MG63 (cell line): ENCODE data around the gene PDZD8. TPM values are rescaled to one million over a fixed set of nuclear protein-coding genes. Genes with fewer than 3 reads are reported as not detected.

ENCODE experiments used
- DNase-seq: peaks from one replicate; pipeline ENCODE4 v3.0.0-alpha.2; 2020
- H3K27me3 ChIP-seq: fragments of 250-450 bp; sonication (Bioruptor Pico); 2 replicates; pipeline ENCODE4 v1.5.1; 2020; ENCODE audit warnings: mild to moderate bottlenecking, moderate library complexity
- H3K36me3 ChIP-seq: fragments of 250-450 bp; sonication (Bioruptor Pico); 2 replicates; pipeline ENCODE4 v1.5.1; 2020; ENCODE audit warnings: mild to moderate bottlenecking, moderate library complexity
- H3K4me3 ChIP-seq: fragments of 250-450 bp; sonication (Bioruptor Pico); 2 replicates; pipeline ENCODE4 v1.5.1; 2020; ENCODE audit warnings: mild to moderate bottlenecking, moderate library complexity
- H3K9me3 ChIP-seq: fragments of 250-450 bp; sonication (Bioruptor Pico); 2 replicates; pipeline ENCODE4 v1.5.1; 2020; ENCODE audit warnings: mild to moderate bottlenecking, moderate library complexity
- total RNA-seq: library from RNA; depleted of rRNA; stranded (reverse); fragments of >200 nt; shearing (Covaris generic); gene quantifications from 2 replicates; pipeline ENCODE4 v1.2.3, GENCODE V29; 2014; ENCODE audit warnings: low replicate concordance

The PDZD8 gene
- total RNA-seq, 1 experiment from 2014 or later, result 21.9 TPM

DNA sequence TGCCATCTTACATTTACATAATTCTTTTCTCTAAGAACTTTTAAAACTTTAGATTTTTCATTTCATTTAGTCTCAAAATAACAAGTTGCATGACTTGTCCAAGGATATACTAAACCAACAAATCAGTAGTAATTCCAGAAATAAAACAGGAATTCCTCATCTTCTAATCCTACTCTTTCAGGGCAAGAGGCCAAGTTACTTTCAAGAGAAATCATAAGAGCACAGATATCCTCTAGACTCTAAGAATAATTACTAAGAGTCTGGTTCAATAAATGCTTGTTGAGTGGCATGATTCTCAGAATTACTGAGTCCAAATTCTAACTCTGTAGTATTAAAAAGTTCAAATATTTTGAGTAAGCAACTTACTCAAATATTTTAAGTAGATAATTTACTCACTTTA, 12.9 kb downstream of the PDZD8 start:
- Histone ChIP-seq H3K4me3 (no peak overlapping the region), H3K36me3 (no peaks in the 10 kb centered on the region), H3K27me3 (no peaks in the 10 kb centered on the region), H3K9me3 (no peaks in the 10 kb centered on the region)
- DNase-seq, result no peak

GRCh38 chr10:117360994-117361667, 14.1 kb downstream of the PDZD8 start:
- Histone ChIP-seq H3K36me3 (no peaks in the 10 kb centered on the region), H3K4me3 (no peak overlapping the region), H3K27me3 (no peaks in the 10 kb centered on the region), H3K9me3 (no peaks in the 10 kb centered on the region)
- no peak for DNase-seq

GRCh38 chr10:117360016-117360415, 15.2 kb downstream of the PDZD8 start:
- Histone ChIP-seq H3K4me3 (no peak overlapping the region), H3K9me3 (no peaks in the 10 kb centered on the region), H3K36me3 (no peaks in the 10 kb centered on the region), H3K27me3 (no peaks in the 10 kb centered on the region)
- DNase-seq, result no peak

DNA sequence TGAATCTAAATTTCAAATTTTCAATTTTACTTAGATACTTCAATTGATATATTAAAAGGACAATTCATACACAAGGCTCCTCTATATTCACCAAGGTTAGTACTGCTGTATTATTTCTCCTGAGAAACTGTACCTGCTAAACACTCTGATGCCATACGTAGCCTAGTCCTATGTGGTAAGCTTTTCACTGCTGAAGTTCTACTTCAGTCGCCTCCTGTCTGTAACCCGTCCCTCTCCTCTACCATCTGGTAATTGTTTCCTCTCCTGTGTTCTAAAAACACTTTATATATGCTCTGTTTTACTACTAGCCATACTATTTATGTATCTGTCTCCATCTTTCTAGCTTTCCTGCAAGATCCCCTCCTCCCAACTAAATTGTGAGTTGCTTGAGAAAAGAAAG, 20.2 kb downstream of the PDZD8 start:
- no peaks in the 10 kb centered on the region for H3K9me3 ChIP-seq
- no peaks in the 10 kb centered on the region for H3K27me3 ChIP-seq
- H3K36me3 ChIP-seq, result no peaks in the 10 kb centered on the region
- no peak overlapping the region for H3K4me3 ChIP-seq
- no peak for DNase-seq

- Histone ChIP-seq H3K9me3 (no peaks in the 10 kb centered on the region), H3K36me3 (no peaks in the 10 kb centered on the region), H3K27me3 (no peaks in the 10 kb centered on the region), H3K4me3 (no peak overlapping the region)
- no peak for DNase-seq
Observed at GRCh38 chr10:117353684-117354083, 21.6 kb downstream of the PDZD8 start.

DNA sequence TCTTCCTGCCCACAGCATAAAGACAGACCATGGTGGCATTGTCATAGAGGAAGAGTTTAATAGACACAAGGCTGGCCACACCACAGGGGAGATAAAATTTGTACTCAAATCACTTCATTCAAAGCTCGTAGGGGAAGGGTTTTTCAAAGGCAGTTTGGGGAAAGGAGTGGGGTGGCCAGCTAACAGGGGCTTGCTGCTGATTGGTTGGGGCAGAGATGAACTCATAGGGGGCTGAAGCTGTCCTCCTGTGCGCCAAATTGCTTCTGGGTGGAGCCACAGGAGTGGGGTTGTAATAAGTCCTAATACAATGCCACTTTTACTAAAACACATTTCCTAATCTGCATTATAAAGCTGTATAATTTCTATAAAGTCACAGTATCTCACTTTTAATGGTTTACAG, 22.5 kb downstream of the PDZD8 start:
- no peak for DNase-seq
- Histone ChIP-seq H3K9me3 (no peaks in the 10 kb centered on the region), H3K36me3 (no peaks in the 10 kb centered on the region), H3K4me3 (no peak overlapping the region), H3K27me3 (no peaks in the 10 kb centered on the region)

DNA sequence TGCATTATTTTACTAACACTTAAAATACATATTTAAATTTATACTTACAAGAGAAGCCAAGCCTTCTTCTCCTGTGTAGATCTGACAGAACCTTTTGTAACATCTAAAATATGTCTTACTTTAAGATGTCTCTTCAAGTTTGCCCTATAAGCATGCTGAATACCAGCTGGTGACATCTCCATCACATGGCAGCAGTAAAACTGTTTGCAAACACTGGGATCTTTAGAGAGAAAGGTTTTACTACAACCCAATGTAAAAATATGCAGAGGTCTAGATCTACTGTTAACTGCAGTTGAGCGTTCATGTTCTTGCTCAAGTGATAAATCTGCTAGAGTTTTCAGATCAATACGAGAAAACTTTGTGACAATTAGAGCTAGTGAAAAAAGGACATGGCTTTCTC, 23.2 kb downstream of the PDZD8 start:
- no peaks in the 10 kb centered on the region for H3K36me3 ChIP-seq
- DNase-seq, result no peak
- no peaks in the 10 kb centered on the region for H3K9me3 ChIP-seq
- no peaks in the 10 kb centered on the region for H3K27me3 ChIP-seq
- no peak overlapping the region for H3K4me3 ChIP-seq

- Histone ChIP-seq H3K36me3 (no peaks in the 10 kb centered on the region), H3K9me3 (no peaks in the 10 kb centered on the region), H3K4me3 (no peak overlapping the region), H3K27me3 (no peaks in the 10 kb centered on the region)
- no peak for DNase-seq
Observed at GRCh38 chr10:117351558-117351957, 23.7 kb downstream of the PDZD8 start.

- no peak overlapping the region for H3K4me3 ChIP-seq
- no peaks in the 10 kb centered on the region for H3K9me3 ChIP-seq
- DNase-seq, result no peak
- H3K36me3 ChIP-seq, result no peaks in the 10 kb centered on the region
- H3K27me3 ChIP-seq, result no peaks in the 10 kb centered on the region
Observed at GRCh38 chr10:117350909-117351308, 24.3 kb downstream of the PDZD8 start.

- Histone ChIP-seq H3K4me3 (no peak overlapping the region), H3K27me3 (no peaks in the 10 kb centered on the region), H3K9me3 (no peaks in the 10 kb centered on the region), H3K36me3 (no peaks in the 10 kb centered on the region)
- no peak for DNase-seq
Observed at GRCh38 chr10:117348236-117348635, 27.0 kb downstream of the PDZD8 start.

DNA sequence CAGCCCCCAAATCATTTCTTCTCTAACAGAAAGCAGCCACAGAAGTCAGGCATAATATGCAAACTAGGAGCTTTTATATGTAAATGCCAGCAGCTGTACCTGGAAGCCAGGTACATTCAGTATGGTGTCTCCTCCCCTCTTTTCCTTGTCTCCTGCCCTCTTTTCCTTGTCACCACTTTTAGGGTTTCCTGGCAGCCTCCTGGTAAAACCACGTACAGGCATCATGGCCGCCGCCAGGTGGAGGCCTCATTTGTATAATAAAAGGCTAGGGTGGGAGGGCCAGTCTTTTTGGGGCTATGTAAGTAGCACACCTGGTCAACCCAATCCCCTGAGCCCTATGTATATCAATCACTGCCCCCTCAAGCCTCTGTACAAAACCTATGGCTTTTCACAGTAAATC, 28.7 kb downstream of the PDZD8 start:
- Histone ChIP-seq H3K4me3 (no peak overlapping the region), H3K27me3 (no peaks in the 10 kb centered on the region), H3K36me3 (no peaks in the 10 kb centered on the region), H3K9me3 (no peaks in the 10 kb centered on the region)
- DNase-seq, result no peak

DNA sequence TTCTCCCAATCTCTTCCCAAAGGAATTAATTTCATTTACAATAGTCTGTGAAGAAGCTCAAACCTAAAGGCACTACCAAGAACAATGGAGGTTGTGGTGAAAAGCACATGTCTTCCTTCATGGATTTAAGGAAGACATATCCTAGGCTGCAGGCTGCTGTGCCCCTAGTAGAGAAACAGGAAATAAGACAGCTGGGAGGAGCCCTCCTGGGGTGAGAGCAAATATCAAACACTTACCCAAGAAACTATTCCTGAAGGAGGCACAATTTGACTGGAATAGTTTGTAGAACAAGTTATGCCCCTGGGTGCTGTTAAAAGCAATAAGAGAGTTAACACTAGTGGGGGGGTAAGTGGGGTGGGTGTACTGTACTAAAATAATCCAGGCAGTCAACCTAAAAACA, 30.1 kb downstream of the PDZD8 start:
- H3K9me3 ChIP-seq, result no peaks in the 10 kb centered on the region
- no peaks in the 10 kb centered on the region for H3K36me3 ChIP-seq
- H3K4me3 ChIP-seq, result no peak overlapping the region
- DNase-seq, result peak; percentile 30
- no peaks in the 10 kb centered on the region for H3K27me3 ChIP-seq

GRCh38 chr10:117342641-117343040, 32.6 kb downstream of the PDZD8 start:
- no peaks in the 10 kb centered on the region for H3K27me3 ChIP-seq
- H3K36me3 ChIP-seq, result no peaks in the 10 kb centered on the region
- no peak overlapping the region for H3K4me3 ChIP-seq
- peak; percentile 70 for DNase-seq
- H3K9me3 ChIP-seq, result no peaks in the 10 kb centered on the region

- Histone ChIP-seq H3K9me3 (no peaks in the 10 kb centered on the region), H3K27me3 (no peaks in the 10 kb centered on the region), H3K36me3 (no peaks in the 10 kb centered on the region)
Observed at GRCh38 chr10:117341061-117341460, 34.2 kb downstream of the PDZD8 start.

GRCh38 chr10:117339979-117340378, 35.3 kb downstream of the PDZD8 start:
- Histone ChIP-seq H3K4me3 (no peak overlapping the region), H3K9me3 (no peaks in the 10 kb centered on the region), H3K27me3 (no peaks in the 10 kb centered on the region), H3K36me3 (no peaks in the 10 kb centered on the region)
- DNase-seq, result no peak

More at GRCh38 chr10:117341061-117341460, 34.2 kb downstream of the PDZD8 start:
- no peak for DNase-seq
- no peak overlapping the region for H3K4me3 ChIP-seq

- no peaks in the 10 kb centered on the region for H3K36me3 ChIP-seq
- DNase-seq, result no peak
Observed at GRCh38 chr10:117339578-117339977, 35.7 kb downstream of the PDZD8 start.

GRCh38 chr10:117334926-117335325, 40.3 kb downstream of the PDZD8 start:
- Histone ChIP-seq H3K9me3 (0 out of 2 replicates have a peak, but pooled peaks cover 2% of the 10 kb centered on the region), H3K36me3 (no peaks in the 10 kb centered on the region), H3K4me3 (no peak overlapping the region), H3K27me3 (no peaks in the 10 kb centered on the region)
- no peak for DNase-seq

More at GRCh38 chr10:117339578-117339977, 35.7 kb downstream of the PDZD8 start:
- Histone ChIP-seq H3K4me3 (no peak overlapping the region), H3K9me3 (0 out of 2 replicates have a peak, but pooled peaks cover under 1% of the 10 kb centered on the region), H3K27me3 (no peaks in the 10 kb centered on the region)

- DNase-seq, result no peak
- Histone ChIP-seq H3K4me3 (no peak overlapping the region), H3K36me3 (no peaks in the 10 kb centered on the region; the same call in 1 of the 2 replicates), H3K27me3 (no peaks in the 10 kb centered on the region), H3K9me3 (0 out of 2 replicates have a peak, but pooled peaks cover 2% of the 10 kb centered on the region)
Observed at GRCh38 chr10:117334066-117334465, 41.2 kb downstream of the PDZD8 start.
